ENCODE measurements around the gene MPZL2. TPM values are rescaled to one million over a fixed set of nuclear protein-coding genes. Genes with fewer than 3 reads are reported as not detected.

The MPZL2 gene
- total RNA-seq, 1 donor from 2014 or later = 165 TPM

- Histone ChIP-seq H3K27ac (no peak overlapping the region), H3K36me3 (no peaks in the 10 kb centered on the region), H3K4me1 (peaks cover 20% of the 10 kb centered on the region), H3K27me3 (no peaks in the 10 kb centered on the region), H3K4me3 (no peak overlapping the region), H3K9me3 (no peaks in the 10 kb centered on the region)
- intact Hi-C loops (cut with DNase I) = no loop called here
- no peak for DNase-seq (ENCODE audit: extremely low spot score in 2 of 2)
- TF ChIP-seq, protein P1, sequence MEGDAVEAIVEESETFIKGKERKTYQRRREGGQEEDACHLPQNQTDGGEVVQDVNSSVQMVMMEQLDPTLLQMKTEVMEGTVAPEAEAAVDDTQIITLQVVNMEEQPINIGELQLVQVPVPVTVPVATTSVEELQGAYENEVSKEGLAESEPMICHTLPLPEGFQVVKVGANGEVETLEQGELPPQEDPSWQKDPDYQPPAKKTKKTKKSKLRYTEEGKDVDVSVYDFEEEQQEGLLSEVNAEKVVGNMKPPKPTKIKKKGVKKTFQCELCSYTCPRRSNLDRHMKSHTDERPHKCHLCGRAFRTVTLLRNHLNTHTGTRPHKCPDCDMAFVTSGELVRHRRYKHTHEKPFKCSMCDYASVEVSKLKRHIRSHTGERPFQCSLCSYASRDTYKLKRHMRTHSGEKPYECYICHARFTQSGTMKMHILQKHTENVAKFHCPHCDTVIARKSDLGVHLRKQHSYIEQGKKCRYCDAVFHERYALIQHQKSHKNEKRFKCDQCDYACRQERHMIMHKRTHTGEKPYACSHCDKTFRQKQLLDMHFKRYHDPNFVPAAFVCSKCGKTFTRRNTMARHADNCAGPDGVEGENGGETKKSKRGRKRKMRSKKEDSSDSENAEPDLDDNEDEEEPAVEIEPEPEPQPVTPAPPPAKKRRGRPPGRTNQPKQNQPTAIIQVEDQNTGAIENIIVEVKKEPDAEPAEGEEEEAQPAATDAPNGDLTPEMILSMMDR (IDR thresholded peaks at IDR 0.05) = no peak
- TF ChIP-seq POLR2AphosphoS5 (IDR thresholded peaks at IDR 0.05; ENCODE audit: insufficient read depth in 1 of 2, low read depth in 1 of 2) (no peak), POLR2A (IDR thresholded peaks at IDR 0.05) (no peak)
These were observed 22.4 kb upstream of the MPZL2 start for GRCh38 chr11:118286545-118286944.

DNA sequence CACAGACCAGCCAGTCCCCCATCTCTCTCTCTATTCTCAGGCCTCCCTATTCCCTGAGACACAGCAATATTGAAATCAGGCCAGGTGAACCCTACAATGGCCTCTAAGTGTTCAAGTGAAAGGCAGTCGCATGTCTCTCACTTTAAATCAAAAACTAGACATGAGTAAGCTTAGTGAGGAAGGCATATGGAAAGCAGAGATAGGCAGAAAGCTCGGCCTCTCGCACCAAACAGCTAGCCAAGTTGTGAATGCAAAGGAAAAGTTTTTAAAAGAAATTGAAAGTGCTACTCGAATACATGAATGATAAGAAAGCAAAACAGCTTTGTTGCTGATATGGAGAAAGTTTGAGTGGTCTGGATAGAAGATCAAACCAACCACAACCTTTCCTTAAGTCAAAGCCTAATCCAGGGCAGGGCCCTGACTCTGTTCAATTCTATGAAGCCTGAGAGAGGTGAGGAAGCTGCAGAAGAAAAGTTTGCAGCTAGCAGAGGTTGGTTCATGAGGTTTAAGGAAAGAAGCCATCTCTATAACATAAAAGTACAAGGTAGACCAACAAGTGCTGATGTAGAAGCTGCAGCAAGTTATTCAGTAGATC is 19.8 kb upstream of the MPZL2 start:
- Histone ChIP-seq H3K4me3 (no peak overlapping the region), H3K27ac (no peak overlapping the region), H3K27me3 (no peaks in the 10 kb centered on the region), H3K36me3 (no peaks in the 10 kb centered on the region), H3K4me1 (peaks cover 14% of the 10 kb centered on the region), H3K9me3 (no peaks in the 10 kb centered on the region)
- no peak for DNase-seq (ENCODE audit: extremely low spot score in 2 of 2)
- intact Hi-C loops (cut with DNase I) = no loop called here
- no peak for TF ChIP-seq POLR2AphosphoS5 (IDR thresholded peaks at IDR 0.05; ENCODE audit: insufficient read depth in 1 of 2, low read depth in 1 of 2)
- TF ChIP-seq, protein P1 (IDR thresholded peaks at IDR 0.05) = no peak
- no peak for TF ChIP-seq POLR2A (IDR thresholded peaks at IDR 0.05)

GRCh38 chr11:118283037-118283636 is 19.0 kb upstream of the MPZL2 start:
- no peak overlapping the region for H3K27ac ChIP-seq
- H3K36me3 ChIP-seq = no peaks in the 10 kb centered on the region
- peaks cover 15% of the 10 kb centered on the region for H3K4me1 ChIP-seq
- no peaks in the 10 kb centered on the region for H3K27me3 ChIP-seq
- no peak overlapping the region for H3K4me3 ChIP-seq
- TF ChIP-seq, protein P1 (IDR thresholded peaks at IDR 0.05) = no peak
- TF ChIP-seq POLR2A (IDR thresholded peaks at IDR 0.05) = no peak
- intact Hi-C loops (cut with DNase I) = no loop called here
- no peaks in the 10 kb centered on the region for H3K9me3 ChIP-seq
- no peak for DNase-seq (ENCODE audit: extremely low spot score in 2 of 2)

DNA sequence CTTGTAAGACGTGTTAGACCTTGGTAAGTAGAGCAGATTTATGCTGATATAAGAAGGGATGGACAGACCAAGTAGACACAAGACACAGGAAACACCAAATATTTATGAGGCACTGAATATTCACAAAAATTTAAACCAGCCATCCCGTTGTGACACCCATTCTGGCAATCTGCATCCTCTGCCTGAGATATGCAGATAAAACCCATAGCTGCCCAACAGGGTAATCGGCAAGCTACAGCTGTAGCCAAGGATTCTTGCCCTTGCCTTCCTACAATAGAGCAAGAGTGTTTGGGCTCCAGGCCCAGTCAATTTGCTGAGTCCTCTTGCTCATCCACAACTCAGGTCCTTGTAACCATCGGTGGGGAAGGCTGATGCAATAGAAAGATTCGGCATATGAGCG is 18.5 kb upstream of the MPZL2 start:
- Histone ChIP-seq H3K36me3 (no peaks in the 10 kb centered on the region), H3K27me3 (no peaks in the 10 kb centered on the region), H3K4me3 (no peak overlapping the region), H3K27ac (no peak overlapping the region), H3K9me3 (no peaks in the 10 kb centered on the region), H3K4me1 (peaks cover 15% of the 10 kb centered on the region)
- TF ChIP-seq POLR2AphosphoS5 (IDR thresholded peaks at IDR 0.05; ENCODE audit: insufficient read depth in 1 of 2, low read depth in 1 of 2) (no peak), POLR2A (IDR thresholded peaks at IDR 0.05) (no peak)
- TF ChIP-seq, protein P1 (IDR thresholded peaks at IDR 0.05) = no peak
- intact Hi-C loops (cut with DNase I) = no loop called here
- DNase-seq (ENCODE audit: extremely low spot score in 2 of 2) = no peak

DNA sequence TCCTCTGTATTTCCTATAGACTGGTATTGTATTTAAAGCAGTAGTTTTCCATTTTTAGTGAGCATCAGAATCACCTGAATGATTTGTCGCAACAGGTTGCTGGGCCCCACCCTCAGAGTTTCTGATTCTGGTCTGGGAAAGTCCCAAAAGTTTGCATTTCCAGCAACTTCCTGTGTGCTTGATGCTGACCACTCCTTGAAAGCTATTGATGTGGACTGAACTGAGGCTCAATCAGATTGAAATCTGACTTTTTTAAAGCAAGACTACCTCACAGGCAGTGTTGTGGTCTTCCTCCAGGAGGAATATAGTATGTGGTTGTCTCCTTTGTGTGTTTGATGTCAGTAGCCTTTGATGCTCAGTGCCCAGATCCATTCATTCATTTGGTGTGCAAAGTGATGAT is 17.2 kb upstream of the MPZL2 start:
- no peak for DNase-seq (ENCODE audit: extremely low spot score in 2 of 2)
- H3K27me3 ChIP-seq = no peaks in the 10 kb centered on the region
- no peak overlapping the region for H3K27ac ChIP-seq
- H3K9me3 ChIP-seq = no peaks in the 10 kb centered on the region
- intact Hi-C loops (cut with DNase I) = no loop called here
- H3K36me3 ChIP-seq = no peaks in the 10 kb centered on the region
- peaks cover 9% of the 10 kb centered on the region for H3K4me1 ChIP-seq
- TF ChIP-seq POLR2AphosphoS5 (IDR thresholded peaks at IDR 0.05; ENCODE audit: insufficient read depth in 1 of 2, low read depth in 1 of 2) (no peak), POLR2A (IDR thresholded peaks at IDR 0.05) (no peak)
- TF ChIP-seq, protein P1 (IDR thresholded peaks at IDR 0.05) = no peak
- H3K4me3 ChIP-seq = no peak overlapping the region
